ENCODE measurements around the gene ENKUR.
"Not testable (repeated sequence)": the region's sequence is repeated elsewhere in the genome, so short reads cannot be mapped to it uniquely, and the experiment has no call there.

Gene ENKUR

DNA sequence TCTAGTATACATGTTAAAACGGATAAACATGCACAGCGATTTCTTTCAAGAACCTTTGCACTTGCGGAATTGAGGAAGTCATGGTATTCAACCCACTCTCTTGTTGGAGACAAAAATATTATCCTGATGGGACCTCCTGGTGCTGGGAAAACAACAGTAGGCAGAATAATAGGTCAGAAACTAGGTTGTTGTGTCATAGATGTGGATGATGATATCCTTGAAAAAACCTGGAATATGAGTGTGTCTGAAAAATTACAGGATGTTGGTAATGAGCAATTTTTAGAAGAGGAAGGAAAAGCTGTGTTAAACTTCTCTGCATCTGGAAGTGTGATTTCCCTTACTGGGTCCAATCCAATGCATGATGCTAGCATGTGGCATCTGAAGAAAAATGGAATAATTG is 7.3 kb upstream of the ENKUR start:
- no peak for DNase-seq (ENCODE audit: low read depth)

DNA sequence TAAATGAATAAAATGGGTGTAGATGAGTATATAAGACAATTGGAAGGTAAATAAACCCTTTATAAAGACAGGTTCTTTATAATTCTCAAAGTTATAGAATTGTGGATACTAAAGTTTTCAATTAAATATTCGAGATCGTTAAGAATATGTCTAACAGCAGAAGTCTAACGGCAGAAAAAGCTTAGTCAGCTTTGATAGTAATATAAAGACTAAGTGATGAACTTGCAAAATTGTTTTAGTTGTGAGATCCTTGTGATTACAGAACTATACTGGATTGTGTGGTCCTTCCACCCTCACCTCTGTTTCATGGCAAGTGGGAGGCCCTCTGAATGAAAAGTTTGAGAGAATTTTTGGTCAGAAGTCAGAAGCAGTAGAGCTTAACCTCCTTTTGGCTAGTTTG is 2.7 kb upstream of the ENKUR start:
- no peak for DNase-seq (ENCODE audit: low read depth)

DNA sequence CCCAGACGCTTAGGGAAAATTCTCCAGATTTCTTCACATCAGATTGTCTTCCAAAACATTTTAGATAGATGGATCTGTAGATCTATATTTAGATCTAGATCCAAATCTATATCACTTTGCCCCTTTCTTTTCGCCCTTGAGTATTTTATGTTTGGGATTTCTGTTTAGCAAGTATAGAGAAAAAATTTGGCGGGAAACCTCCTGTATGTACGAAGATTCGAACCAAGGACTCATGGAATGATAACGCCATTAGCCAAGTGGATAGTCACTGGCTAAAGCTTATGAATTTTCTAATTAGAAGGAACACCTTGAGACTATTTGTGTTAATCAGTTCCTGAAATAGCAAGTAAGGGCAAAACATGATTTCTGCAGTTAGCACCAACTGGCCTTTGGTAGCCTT is 1.7 kb upstream of the ENKUR start:
- no peak for DNase-seq (ENCODE audit: low read depth)

DNA sequence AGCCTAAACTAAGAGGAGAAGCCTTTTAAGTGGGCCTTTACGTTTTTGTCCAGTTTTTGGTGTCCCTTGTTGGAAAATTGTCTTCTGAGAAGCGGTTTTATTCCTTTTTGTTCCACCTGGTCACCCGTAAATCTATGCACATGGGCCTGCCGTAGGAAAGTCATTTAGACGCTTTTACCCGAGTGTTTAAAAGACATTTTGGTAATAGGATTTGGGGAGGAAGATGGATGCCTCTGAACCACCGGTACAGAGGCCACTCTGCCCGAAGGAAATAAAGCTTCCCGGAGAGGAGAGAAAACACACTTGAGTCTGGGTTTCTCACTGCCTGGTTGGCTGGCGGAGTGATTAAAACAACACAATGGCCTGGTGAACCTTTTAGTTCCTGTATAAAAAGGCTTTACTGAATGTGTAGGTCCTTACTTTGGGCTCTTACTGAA is 1.2 kb upstream of the ENKUR start:
- no peak for DNase-seq (ENCODE audit: low read depth)

DNA sequence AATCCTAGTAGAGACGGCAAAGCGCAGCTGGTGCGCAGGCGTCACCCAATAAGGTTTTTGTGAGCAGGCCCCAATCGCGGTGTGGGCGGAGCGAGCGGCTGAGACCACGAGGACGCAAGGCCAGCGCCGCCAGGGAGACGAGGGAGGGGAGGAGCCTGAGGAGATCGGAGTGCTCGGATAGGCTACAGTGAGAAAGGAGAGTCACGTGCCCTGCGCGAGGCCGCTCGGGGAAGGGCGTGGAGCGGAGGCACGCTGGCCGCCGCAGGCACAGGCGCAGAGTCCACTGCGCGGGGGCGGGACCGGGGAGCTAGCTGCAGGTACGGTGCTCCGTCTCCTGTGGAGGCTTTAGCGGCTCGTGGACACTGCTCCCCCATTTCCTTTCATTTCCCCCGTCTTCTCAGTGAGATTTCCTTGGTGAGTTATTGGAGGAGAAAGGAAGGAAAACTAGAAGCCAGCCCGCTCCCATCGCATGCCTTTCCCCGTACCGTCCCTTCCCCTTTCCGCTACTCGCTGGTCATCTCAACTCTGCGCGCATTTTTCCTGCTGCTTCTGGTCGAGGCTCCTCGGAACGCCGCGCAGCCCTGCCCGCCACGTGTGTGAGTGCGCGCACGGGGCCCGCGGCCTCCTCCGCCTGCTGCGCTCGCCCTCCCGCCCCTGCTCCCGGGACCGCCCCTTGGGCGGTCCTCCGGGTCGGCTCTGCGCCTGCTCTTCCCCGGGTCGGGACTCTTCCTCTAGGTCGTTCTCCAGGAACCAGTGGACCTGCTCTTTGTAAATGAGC is 607 bp upstream of the ENKUR start, which contains the start of gene THNSL1:
Gene THNSL1, plus strand, starts transcription at position 237 of the 778 bp plus-strand sequence. CDS start 6,612 bp downstream, outside the sequence.
- peak; percentile 99 for DNase-seq (ENCODE audit: low read depth)

DNA sequence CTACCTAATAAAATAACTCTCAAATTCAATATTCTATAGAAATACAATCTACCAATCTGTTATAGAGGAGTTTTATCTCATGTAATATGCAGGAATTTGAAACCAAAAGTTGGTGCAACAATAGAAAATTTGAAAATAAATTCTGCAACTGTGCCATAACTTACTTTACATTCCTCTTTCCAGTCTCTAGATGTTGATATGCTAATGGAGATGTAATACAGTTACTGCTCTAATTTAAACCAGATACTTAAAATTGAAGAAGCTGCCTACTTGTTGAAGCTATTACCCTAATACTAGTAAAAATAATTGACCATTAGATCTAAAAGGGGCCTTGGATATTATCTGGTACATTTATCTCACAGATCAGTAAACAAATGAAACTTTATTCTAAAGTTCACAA is 1.4 kb downstream of the ENKUR start:
- DNase-seq (ENCODE audit: low read depth): no peak

DNA sequence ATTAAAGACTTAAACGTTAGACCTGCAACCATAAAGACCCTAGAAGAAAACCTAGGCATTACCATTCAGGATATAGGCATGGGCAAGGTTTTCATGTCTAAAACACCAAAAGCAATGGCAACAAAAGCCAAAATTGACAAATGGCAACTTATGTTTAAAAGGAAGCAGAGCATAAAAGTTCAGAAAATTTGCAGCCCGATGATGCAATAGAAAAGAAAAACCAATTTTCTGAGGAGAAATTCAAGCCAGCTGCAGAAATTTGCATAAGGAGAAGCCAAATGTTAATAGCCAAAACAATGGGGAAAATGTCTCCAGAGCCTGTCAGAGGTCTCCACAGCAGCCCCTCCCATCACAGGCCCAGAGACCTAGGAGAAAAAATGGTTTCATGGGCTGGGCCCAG is 4.4 kb downstream of the ENKUR start:
- not testable (repeated sequence) for DNase-seq (ENCODE audit: low read depth)

DNA sequence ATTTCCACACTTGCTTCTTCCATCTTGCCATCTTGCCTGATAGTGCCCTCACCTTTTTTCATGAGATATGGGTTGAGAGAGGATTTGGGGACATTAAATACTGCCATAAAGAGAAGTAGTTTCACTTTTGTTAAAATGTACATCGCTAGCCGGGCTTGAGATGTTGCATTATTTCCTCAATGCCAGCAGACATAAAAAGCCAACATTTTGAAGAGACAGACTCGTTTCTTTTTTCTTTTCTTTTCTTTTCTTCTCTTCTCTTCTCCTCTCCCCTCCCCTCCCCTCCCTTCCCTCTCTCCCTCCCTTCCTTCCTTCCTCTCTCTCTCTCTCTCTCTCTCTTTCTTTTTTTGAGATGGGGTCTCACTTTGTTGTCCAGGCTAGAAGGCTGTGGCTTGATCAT is 17.9 kb downstream of the ENKUR start:
- no peak for DNase-seq (ENCODE audit: low read depth)

DNA sequence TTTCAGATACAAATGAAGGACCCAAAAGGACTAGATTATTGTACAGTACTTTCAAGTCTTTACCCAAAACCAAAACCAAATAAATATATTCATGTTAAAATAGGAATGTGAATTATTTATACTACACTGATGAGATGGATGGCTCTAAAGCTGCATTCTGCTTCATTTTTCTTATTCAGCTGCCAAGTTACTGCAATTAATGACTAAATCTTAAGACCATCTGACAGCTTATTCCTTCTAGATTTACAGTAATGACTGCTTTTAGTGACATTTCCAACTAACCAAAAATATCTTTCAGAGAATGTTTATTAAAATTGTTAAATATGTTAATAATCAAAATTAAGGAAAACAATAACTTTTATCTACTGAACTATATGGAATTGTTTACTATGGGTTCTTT is 20.9 kb downstream of the ENKUR start:
- DNase-seq (ENCODE audit: low read depth): no peak

DNA sequence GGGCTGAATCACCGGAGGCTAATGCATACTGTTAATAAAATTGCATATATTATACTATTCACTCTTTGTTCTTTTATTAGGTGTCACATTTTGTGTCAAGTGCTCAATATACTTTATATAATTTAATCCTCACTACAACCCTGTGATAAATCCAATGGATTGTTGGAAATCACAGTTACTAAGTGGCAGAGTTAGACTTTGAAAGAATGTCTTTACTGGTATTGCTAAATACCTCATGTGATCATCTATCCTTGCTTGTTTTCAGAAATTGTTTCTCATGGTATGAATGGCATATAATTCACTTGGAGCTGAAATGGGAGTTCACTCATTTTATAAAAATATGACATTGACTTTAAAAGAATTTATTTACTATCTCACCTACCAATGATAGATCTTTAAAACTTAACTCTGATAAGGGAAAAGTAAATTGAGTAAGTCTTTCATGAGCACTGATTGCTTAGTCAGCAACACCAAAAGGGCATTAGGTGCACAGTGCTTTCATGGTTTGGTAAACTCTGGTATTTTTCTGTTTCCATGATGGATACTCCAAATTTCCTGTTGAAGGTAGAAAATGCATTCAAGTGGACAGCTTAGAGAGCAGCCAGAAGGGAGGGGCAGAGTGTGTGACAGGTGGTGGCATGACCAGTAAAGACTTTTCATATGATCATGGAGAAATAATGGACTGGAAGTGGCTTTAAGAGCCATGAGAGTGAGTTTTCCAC is 22.6 kb downstream of the ENKUR start:
- no peak for DNase-seq (ENCODE audit: low read depth)

DNA sequence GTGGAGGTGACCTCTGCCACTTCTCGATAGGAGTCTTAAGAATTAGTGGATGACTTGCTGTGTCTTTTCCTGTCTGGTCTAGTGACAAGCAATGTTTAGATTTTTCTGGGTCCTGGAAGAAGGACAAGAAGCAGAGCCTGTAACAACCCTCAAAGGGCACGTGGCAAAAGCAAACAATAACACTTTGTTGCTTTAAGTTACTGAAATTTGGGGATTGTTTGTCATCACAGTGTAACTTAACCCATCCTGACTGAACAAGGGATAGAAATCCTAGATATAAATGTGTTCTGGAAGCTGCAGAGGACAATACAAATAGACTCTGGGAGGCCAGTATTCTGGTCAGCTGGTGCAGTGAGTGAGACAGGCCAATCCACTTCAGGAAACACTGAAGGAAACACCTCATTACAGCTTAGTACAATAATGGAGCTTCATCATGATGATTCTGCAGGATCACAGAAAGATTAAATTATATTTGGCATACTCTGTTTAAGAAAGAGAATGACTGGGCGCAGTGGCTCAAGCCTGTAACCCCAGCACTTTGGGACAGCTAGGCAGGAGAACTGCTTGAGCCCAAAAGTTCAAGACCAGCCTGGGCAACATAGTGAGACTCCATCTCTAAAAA is 23.3 kb downstream of the ENKUR start:
- DNase-seq (ENCODE audit: low read depth): no peak

DNA sequence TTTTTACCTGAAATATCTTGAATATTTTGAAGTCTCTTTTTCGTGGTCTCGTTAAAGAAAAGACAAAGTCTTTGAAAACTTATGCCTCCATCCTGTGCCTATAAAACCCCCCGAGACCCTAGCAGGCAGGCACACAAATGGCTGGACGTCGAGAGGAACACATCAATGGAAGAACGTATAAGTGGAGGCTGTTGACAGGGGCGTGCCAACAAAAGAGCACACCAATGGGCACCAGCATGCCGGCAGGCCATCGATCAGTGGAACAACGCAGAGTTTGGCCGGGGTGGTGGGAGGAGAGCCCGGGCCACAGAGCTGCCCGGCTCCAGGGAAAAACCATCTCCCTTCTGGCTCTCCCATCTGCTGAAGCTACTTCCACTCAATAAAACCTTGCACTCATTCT is 24.7 kb downstream of the ENKUR start:
- no peak for DNase-seq (ENCODE audit: low read depth)

DNA sequence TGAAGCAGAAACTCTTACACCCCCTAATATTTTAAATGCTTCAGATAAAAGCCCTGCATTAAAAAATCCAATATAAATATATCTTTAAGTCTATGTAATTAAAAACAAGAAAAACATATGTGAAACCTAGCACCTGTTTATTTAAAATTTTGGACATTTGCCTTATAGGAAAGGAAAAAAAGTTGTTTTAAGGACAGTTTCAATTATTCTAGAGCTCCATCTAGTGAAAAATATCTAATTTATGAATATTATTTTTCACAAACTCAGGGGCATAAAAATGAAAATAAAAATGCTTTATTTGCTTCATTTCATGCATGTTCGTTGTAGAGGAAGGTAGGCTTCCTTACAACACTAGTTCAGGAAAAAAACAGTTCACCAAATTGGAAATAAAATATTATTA is 26.1 kb downstream of the ENKUR start:
- DNase-seq (ENCODE audit: low read depth): peak; percentile 3

DNA sequence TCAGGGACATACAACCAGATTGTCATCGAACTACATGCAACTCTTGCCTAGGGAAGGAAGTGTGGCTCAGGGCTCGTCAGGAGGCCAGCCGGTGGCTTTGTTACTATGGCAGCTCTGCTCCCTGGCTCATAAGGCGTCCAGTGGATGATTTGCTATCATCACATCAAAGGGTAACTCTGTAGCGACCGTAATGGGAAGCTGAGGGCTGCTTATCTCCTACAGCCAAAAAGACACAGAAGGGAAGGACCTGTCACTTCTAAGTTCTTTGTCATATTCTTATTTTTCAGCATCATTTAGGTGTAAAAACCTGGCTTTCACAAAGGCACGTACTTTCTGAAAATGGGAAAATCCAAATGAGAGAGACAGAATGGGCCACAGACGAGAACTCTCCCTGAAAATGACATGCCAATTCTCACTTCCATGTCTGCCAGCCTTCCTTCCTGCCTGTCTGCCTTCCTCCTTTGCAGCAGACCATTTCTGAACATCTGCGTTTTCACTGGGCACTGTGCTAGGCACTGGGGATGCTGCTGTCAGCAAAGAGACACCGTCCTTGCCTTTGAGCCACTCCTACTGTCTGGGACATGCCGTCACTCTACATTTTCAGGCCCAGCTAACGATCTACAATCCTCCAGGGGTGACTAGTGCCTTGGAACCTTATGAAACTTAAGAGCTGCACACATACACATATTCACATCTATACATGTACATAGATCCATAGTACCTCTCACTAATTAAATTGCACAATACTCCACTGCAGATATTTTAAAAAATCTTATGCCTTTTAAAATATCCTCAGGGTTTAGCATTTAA is 26.9 kb downstream of the ENKUR start:
- DNase-seq (ENCODE audit: low read depth): no peak

DNA sequence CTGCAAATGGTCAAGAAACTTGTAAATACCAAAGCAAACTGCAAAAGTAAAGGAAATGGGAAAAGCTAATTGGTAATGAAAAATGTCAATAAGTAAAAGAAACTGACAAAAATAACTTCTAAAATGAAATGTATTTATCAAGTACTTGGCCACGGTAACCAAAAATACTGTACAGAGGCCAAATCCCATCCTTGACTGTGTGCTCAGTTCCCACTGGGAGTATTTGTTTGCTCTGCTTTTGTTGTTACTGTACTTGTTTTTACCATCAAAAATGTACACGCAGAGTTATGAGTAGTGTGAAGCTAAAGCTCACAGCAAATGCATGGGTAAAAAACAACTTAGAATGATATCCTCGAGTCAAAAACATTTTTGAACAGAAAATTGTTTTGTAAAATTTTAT is 31.1 kb downstream of the ENKUR start:
- DNase-seq (ENCODE audit: low read depth): no peak

DNA sequence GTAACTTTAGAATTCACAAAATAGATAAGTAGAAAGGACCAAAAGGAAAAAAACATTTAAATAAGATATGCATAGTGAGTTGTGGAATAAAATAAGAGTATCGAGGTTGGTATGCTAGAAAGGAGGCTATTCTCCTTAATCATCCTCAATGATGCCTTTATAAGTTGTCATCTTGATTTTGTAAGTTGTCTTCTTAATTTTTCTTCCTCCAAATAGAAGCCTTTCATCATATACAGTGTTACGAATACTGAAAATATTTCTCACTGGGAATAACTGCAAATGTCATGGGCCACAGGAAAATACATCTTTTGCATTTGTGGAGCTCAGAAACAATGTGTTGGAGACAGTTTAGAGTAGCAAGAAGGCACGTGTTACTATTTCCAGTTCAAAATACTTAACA is 32.0 kb downstream of the ENKUR start:
- DNase-seq (ENCODE audit: low read depth): peak; percentile 1

DNA sequence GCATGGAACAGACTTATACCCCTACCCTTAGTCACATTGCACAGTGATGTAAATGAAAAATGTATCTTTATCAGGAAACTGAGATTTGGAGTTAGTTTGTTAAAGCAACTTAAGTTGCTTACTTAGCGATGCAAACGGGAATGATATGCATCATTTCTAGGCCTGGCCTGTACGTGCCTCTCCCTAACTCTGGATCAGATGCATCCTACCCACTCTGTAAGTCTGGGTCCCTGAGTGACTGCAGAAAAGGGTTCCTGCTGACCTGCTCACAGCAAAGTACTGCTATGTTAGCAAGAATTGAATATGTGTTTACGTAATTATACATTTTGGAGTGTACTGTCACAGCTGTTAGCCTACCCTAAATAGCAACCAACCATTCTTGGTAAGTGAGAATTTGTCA is 32.8 kb downstream of the ENKUR start:
- DNase-seq (ENCODE audit: low read depth): no peak

DNA sequence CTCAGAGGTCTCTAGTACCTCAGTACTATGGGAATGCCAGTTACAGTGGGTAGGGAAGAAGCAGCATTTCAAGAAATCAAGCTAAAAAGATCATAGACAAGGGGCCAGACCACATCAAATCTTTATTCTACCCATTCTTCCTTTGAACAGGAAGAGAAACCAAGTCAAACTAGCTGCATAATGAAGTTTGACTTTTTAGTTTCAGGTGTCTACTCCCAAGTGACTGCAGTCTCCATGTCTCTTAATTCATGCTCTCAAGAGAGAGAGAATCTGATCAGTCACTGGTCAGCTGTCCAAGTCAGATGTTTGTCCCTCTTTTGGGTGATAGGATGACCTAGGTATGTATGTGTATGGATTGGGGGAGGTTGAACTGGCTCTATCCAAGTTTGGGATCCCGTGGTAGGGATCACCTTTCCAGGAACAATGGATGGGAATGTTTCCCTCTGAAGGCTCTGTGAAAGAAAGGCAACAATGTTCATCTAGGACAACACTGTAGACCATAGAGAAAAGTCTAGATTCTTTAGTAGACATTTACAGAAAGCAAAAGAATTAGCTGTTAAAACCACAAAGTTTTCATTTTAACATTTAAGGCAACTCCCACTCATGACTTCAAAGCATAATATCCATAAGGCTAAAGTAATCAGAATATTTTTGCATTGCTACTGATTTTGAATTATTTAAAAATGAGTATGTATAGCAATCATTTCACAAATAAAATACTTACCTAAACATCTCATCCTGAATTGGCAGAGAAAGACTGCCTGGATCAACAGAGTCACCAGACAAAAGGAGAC is 33.4 kb downstream of the ENKUR start:
- DNase-seq (ENCODE audit: low read depth): no peak

DNA sequence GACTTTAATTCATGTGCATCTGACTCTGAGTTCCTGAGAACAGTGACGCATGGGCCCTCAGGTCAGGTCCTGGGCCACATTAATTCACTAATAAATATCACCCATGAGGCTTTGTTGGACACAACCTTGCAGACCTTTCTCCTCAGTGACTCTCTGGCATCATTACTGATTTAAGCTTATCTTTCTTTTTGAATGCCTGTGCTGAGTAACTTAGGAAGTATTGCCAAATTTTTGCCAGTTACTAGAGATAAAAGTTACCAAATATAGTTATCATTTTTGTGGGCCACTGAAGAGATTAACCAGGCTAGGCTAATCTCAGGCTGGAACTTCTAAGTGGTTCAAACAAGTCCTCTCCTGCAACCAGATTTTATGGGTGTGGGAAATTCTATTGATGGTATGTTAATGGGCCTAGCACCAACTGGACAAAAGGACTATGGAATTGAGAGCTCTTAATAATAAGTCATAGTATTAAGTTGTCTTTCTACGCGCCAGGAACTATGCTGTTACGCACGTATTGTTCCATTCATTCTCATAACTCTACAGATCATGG is 34.7 kb downstream of the ENKUR start:
- DNase-seq (ENCODE audit: low read depth): peak; percentile 11

DNA sequence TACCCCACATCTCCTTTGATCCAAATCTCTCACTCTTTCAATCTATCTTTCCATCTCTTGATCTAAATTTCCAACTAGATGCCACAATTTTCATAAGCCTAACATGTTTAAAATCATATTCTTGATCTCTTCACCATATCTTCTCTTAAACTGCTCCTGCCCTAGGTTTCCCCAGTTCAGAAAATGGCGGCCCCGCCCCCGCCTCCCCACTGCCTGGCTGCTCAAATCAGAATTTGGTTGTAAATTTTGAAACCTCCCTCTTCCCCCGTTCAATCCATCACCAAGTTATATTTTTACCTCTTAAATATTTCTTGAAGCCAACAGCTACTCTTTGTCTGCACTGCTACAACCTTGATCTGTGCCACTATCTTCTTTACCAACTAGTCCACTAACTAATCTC is 36.3 kb downstream of the ENKUR start:
- DNase-seq (ENCODE audit: low read depth): no peak

DNA sequence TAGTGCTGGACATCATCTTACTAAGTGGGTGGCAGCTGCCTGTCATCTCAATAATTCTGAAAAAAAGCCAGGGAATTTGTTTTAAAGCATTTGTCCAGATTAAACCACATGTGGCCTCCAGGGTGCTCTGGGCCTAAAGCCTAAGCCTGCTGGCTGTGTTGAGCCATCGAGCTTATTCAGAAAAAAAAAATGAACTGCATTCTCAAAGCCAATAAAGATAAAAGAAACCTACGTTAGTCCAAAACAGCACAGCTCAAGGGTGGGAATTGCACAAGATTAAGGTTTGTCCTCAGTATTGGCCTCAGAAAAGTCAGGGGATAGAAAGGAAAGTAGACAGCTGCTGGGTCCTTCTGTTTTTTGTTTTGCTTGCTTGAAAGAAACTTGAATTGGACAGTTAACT is 41.0 kb downstream of the ENKUR start:
- peak; percentile 88 for DNase-seq (ENCODE audit: low read depth)

Data from iris pigment epithelial cell (primary cell).